HCT116 (cell line): ENCODE data around the gene SLC66A2.

Experiments
- CTCF ChIP-seq, 3 experiments: fragments of 200-600 bp in 1 of 3; sonication (generic) in 1 of 3; IDR thresholded peaks in 2 of 3; conservative IDR thresholded peaks in 1 of 3; 2 replicates each; pipeline ENCODE4 v1.5.1; 2012 to 2017; ENCODE audit warnings: low read depth in 2 of 3, low read length in 2 of 3, antibody characterized with exemption in 1 of 3, borderline replicate concordance in 1 of 3, control low read depth in 1 of 3, mild to moderate bottlenecking in 1 of 3, mixed read lengths in 1 of 3, mixed run types in 1 of 3, moderate library complexity in 1 of 3; ENCODE audit not compliant: insufficient read depth in 1 of 3
- POLR2AphosphoS5 ChIP-seq: IDR thresholded peaks from 2 replicates; pipeline ENCODE4 v1.6.1; 2011; ENCODE audit warnings: mild to moderate bottlenecking, low read depth, low read length, moderate library complexity

DNA sequence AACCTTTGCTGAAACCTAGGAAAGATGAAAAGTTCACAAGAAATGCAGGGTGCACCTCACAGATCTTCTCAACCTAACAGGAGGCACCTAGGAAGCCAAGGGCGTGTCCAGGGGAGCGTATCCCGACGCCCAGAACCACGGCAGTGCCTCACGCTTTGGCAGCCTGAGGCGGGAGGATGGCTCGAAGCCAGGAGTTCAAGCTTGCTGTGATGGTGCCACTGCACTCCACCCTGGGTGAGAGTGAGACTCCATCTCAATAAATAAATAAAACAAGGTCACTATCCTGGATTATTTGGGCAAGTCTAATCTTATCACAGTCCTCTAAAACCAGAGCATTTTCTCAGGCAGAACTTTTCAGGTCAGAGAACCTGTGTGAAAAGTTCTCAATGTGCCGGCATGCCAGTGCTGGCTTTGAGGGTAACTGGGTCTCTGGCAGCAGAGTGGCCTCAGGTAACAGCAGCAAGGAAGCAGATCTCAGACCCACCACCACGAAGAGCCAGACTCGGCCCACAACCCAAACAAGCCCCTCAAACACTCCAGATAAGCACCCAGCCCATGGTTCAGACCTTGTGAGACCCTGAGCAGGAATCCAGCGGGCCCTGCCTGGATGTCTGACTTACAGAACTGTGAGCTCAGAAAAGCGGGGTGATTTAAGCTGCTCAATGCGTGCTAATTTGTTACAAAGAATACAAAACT lies 24.7 kb upstream of the SLC66A2 start:
- TF ChIP-seq POLR2AphosphoS5 (no peak), CTCF (IDR thresholded peaks at IDR 0.05 in 2 of 3, conservative IDR thresholded peaks at IDR 0.05 in 1 of 3; ENCODE audit: borderline replicate concordance in 1 of 3, insufficient read depth in 1 of 3, low read depth in 2 of 3, low read length in 2 of 3) (no peak)
